HFFc6 (cell line): ENCODE data around the gene CES5A. TPM values are rescaled to one million over a fixed set of nuclear protein-coding genes. Genes with fewer than 3 reads are reported as not detected.
"Not testable (repeated sequence)": the region's sequence is repeated elsewhere in the genome, so short reads cannot be mapped to it uniquely, and the experiment has no call there.

Experiments
- DNase-seq: peaks from one replicate; pipeline ENCODE4 v3.0.0-alpha.2; 2018
- H3K27ac Mint-ChIP-seq: 2 replicates; pipeline ENCODE4 v1.8.0; 2020; ENCODE audit warnings: mild to moderate bottlenecking, mixed read lengths
- H3K27me3 Mint-ChIP-seq: 2 replicates; pipeline ENCODE4 v1.8.0; 2021; ENCODE audit warnings: mild to moderate bottlenecking, moderate library complexity, mixed read lengths; ENCODE audit not compliant: insufficient read depth
- H3K36me3 Mint-ChIP-seq: 2 replicates; pipeline ENCODE4 v1.8.0; 2021; ENCODE audit warnings: low read depth, mixed read lengths
- H3K4me1 Mint-ChIP-seq: 2 replicates; pipeline ENCODE4 v1.8.0; 2020; ENCODE audit warnings: low read depth, mixed read lengths
- H3K4me3 Mint-ChIP-seq: 2 replicates; pipeline ENCODE4 v1.8.0; 2020; ENCODE audit warnings: mild to moderate bottlenecking, moderate library complexity, mixed read lengths
- H3K9me3 Mint-ChIP-seq: 2 replicates; pipeline ENCODE4 v1.8.0; 2020; ENCODE audit warnings: mild to moderate bottlenecking, mixed read lengths
- total RNA-seq, 6 experiments: library from RNA; stranded (reverse); fragmentation: NEBNext Ultra II Directional; extraction: Animal tissue kit (Norgen Biotek cat#: 25700); gene quantifications; 2 replicates in 1 of 6; 3 replicates in 5 of 6; pipeline ENCODE4 v1.2.3, GENCODE V29; 2021
- TF ChIP-seq, protein P1 (sequence below): fragments of 200-600 bp; sonication (generic); IDR thresholded peaks from 2 replicates; pipeline ENCODE4 v1.5.0; 2021; ENCODE audit warnings: antibody characterized with exemption, mild to moderate bottlenecking

CES5A gene
- total RNA-seq, 6 experiments from 2014 or later: not detected

DNA sequence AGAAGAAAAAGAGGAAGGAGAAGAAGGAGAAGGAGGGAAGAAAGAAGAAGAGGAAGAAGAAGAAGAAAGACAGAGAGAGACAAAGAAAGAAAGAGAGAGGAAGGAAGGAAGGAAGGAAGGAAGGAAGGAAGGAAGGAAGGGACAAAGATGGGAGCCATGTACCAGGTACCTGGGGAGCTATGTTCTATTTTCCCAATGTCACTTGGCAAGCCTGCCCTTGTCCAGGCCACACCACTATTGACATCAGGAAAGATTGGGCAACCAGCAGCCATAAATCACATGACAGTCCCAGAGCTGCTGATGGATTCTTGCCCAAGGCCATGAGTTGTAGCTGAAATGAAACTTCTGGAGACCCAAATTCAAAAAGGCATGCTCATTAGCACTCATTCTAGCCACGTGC, 39.6 kb downstream of the CES5A start:
- peaks cover 15% of the 10 kb centered on the region for H3K27me3 Mint-ChIP-seq
- no peaks in the 10 kb centered on the region for H3K36me3 Mint-ChIP-seq
- H3K4me1 Mint-ChIP-seq: no peaks in the 10 kb centered on the region
- TF ChIP-seq, protein P1, sequence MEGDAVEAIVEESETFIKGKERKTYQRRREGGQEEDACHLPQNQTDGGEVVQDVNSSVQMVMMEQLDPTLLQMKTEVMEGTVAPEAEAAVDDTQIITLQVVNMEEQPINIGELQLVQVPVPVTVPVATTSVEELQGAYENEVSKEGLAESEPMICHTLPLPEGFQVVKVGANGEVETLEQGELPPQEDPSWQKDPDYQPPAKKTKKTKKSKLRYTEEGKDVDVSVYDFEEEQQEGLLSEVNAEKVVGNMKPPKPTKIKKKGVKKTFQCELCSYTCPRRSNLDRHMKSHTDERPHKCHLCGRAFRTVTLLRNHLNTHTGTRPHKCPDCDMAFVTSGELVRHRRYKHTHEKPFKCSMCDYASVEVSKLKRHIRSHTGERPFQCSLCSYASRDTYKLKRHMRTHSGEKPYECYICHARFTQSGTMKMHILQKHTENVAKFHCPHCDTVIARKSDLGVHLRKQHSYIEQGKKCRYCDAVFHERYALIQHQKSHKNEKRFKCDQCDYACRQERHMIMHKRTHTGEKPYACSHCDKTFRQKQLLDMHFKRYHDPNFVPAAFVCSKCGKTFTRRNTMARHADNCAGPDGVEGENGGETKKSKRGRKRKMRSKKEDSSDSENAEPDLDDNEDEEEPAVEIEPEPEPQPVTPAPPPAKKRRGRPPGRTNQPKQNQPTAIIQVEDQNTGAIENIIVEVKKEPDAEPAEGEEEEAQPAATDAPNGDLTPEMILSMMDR: no peak
- DNase-seq: no peak
- no peak overlapping the region for H3K4me3 Mint-ChIP-seq
- H3K27ac Mint-ChIP-seq: no peak overlapping the region
- no peaks in the 10 kb centered on the region for H3K9me3 Mint-ChIP-seq

DNA sequence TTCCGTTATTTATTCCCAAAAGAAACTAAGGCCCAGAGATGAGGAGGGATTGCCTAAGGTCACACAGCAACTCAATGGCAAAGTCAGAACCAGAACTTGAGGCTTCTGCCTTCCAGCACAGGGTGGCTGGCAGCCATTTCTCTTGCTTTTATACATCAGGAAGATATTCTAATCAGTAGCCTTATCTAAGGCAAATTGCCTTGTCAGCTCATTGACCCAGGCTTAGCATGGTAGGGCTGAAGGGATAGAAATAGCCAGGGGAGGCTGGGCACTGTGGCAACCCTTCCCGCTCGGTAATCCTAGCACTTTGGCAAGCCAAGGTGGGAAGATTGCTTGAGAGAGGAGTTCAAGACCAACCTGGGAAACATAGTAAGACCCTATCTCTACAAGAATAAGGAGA, 40.0 kb downstream of the CES5A start:
- not testable (repeated sequence) for H3K27ac Mint-ChIP-seq

DNA sequence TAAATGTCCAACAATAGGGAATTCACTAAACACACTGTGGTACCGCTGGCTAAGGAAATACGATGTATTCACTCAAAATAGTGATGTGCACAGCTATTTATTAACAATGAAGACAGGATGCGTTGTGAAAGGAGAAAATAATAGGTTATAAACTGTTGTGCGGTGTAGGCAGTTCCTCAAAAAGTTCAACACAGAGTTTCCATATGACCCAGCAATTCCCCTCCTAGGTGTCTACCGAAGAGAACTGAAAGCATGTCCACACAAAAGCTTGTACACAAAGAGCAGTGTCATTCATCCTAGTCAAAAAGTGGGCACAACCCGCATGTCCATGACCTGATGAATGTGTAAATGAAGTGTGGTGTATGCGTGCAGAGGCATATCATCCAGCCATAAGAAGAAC, 41.1 kb downstream of the CES5A start:
- DNase-seq: no peak
- Mint-ChIP-seq H3K27ac (no peak overlapping the region), H3K27me3 (peaks cover 13% of the 10 kb centered on the region), H3K9me3 (no peaks in the 10 kb centered on the region), H3K36me3 (no peaks in the 10 kb centered on the region), H3K4me1 (no peaks in the 10 kb centered on the region), H3K4me3 (no peak overlapping the region)
- TF ChIP-seq, protein P1: no peak

More for the DNA sequence above, 40.0 kb downstream of the CES5A start:
- H3K36me3 Mint-ChIP-seq, H3K4me3 Mint-ChIP-seq, H3K4me1 Mint-ChIP-seq, H3K9me3 Mint-ChIP-seq, DNase-seq: not testable (repeated sequence)
- H3K27me3 Mint-ChIP-seq: peaks cover 15% of the 10 kb centered on the region

DNA sequence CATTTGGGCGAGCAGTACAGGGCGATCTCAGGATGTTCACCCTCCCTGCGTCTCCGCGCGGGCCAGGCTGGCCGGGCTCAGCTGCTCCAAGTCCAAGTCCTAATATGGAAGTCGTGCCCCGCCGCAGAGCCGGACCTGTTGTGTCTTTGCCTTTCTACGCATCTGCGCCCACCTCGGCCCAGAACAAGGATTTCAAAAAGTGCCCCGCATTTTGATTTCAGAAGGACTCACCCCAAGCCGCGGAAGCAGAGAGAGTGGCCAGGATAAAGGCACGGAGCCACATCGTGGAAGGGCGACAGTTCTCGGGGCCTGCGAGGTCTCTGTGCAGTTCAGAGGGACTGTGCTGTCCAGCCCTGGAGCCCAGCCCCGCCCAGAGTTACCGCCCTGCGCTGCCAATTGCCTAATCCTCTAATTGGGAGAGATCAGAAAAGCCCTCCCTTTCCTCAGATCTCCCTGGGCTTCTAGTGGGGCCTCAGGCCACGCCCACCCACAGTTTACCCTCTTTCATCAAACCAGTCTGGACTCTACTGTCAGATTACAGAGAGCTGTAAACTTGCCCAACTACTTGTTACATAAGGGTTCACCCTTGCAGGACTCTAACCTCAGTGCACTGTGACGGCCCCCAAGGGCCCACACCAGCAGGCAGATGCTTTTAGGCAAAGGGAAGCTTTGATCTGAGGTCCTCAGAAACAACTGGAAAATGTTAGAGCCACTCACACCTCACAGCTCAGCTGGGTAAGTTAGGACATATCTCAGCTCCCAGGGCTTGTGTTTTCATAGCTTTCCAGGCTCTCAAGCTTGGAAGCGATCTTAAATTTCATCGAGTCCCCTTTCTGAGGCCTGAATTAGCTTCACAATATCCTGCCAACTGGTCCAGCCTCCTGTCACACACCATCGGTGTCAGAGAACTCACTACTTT, 42.1 kb downstream of the CES5A start, which contains the start of gene CES1:
TSS of gene CES1 (minus strand) at position 324 of the 919 bp plus-strand sequence. CDS start at position 283, 41 bp downstream.
- Mint-ChIP-seq H3K9me3 (no peaks in the 10 kb centered on the region), H3K27me3 (peaks cover 11% of the 10 kb centered on the region), H3K36me3 (no peaks in the 10 kb centered on the region), H3K4me1 (no peaks in the 10 kb centered on the region), H3K4me3 (no peak within 1 kb of the TSS), H3K27ac (no peak within 1 kb of the TSS)
- no peak for DNase-seq
- TF ChIP-seq, protein P1: no peak

DNA sequence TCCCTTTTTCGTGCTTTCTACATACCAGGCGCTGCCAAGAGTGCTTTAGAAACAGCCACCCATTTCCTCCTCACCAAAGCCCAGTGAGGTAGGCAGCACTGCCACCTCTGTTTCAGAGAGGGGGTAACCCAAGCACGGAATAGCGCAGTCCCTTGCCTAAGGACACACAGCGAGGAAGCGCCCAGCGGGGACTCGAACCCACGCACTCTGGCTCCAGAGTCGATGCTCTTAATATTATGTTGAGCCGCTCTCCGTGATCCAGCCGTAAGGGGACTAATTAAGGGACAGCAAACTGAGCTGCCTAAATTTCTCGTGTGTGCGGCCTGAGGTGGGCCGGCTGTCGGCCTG, 42.8 kb downstream of the CES5A start:
- Mint-ChIP-seq H3K4me3 (no peak overlapping the region), H3K9me3 (no peaks in the 10 kb centered on the region), H3K27ac (no peak overlapping the region), H3K36me3 (no peaks in the 10 kb centered on the region), H3K27me3 (peaks cover 9% of the 10 kb centered on the region), H3K4me1 (no peaks in the 10 kb centered on the region)
- no peak for DNase-seq
- TF ChIP-seq, protein P1: no peak

DNA sequence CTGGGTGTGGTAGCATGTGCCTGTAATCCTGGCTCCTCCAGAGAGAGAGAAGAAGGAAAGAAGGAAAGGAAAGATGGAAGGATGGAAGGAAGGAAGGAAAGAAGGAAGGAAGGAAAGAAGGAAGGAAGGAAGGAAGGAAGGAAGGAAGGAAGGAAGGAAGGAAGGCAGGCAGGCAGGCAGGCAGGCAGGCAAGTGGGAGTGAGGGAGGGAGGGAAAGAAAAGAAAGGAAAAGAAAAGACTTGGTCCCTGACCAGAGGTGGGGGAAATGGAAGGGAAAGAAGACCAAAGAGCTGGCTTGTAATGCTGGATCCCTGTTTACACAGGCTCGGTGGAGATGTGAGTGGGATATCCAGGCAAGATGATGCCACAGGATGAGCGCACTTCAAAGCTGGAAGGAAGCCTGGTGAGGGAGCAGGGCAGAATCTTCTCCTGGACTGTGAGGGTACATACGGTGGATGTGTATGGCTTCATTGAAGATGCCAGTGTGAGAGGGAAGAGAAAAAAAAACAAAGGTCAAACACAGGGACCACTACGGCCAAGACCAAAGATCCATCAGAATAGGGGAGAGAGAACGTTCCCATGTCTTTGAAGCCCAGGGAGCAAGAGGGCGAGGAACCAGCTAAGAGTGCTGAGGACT, 44.4 kb downstream of the CES5A start:
- Mint-ChIP-seq H3K27me3 (peaks cover 9% of the 10 kb centered on the region), H3K4me3 (no peak overlapping the region), H3K9me3 (no peaks in the 10 kb centered on the region), H3K36me3 (no peaks in the 10 kb centered on the region), H3K27ac (no peak overlapping the region), H3K4me1 (no peaks in the 10 kb centered on the region)
- TF ChIP-seq, protein P1: no peak
- DNase-seq: no peak

DNA sequence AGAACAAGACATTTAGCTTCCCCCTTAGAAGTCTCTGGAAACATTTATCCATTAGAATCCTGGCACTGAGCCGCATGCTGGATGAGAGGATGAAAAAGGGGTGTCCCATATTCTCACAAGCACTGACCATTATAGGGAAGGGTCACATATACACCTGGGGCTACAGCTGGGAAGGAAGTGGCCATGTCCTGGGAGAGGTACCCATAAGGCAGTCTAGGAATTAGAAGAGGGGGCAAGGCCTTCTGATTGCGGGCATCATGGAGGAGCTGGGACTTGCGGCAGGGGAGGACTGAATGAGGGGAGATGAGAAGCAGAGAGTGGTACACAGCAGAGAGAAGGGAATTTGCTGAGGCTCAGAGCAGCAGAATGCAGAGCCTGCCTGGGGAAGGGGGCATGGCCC, 45.9 kb downstream of the CES5A start:
- not testable (repeated sequence) for H3K4me3 Mint-ChIP-seq, DNase-seq, H3K4me1 Mint-ChIP-seq, H3K36me3 Mint-ChIP-seq, H3K27ac Mint-ChIP-seq, H3K9me3 Mint-ChIP-seq
- H3K27me3 Mint-ChIP-seq: peaks cover 12% of the 10 kb centered on the region
